NB4 (cell line): ENCODE measurements around the gene CRYM.

Source experiments
- POLR2A ChIP-seq: IDR thresholded peaks from 2 replicates; pipeline ENCODE4 v1.6.1; 2011; ENCODE audit warnings: mild to moderate bottlenecking; ENCODE audit not compliant: insufficient read length; ENCODE audit errors: extremely low read depth
- TF ChIP-seq, protein P1 (sequence below): IDR thresholded peaks from 2 replicates; pipeline ENCODE4 v1.6.1; 2011; ENCODE audit warnings: low read depth, low read length
- TF ChIP-seq, protein P2 (sequence below): IDR thresholded peaks from one replicate; pipeline ENCODE4 v1.5.1; 2012; ENCODE audit warnings: low read depth, low read length

DNA sequence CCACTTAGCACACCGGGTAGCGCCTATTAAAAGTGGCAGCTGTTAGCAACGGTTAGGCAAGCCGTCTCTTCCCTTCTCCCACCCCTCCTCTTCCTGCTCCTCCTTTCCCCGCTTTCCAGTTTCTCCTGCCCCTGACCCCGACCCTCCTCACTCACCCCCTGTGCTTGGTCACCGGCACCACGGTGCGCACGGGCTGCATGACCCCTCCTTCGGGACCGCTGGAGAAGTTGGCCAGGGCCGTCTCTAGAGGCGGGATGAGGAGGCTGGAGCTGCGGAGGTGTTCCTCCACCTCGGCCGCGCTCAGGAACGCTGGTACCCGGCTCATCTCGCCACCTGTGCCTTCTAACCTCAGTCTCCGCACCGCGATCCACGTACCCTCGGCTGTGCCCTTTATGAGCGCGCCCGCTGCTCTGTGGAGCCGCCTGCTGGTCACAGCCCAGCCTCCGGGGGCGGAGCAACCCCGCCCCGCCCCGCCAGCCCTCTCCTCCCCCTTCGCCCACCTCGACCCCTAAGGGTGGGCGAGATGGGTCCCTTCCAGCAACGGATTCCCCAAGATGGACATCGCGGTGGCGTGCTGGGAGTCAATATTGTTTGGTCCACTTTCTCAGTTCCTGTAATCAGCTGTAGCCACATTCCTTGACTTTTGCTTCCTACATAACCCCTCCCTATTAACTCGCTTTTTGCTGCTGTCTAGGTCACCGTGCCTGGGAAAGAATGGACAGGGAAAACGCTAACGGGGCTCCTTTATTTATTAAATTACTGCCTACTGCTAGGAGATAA, at the start of gene CRYM:
- TF ChIP-seq, protein P1, sequence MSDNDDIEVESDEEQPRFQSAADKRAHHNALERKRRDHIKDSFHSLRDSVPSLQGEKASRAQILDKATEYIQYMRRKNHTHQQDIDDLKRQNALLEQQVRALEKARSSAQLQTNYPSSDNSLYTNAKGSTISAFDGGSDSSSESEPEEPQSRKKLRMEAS, result no peak
- TF ChIP-seq, protein P2, sequence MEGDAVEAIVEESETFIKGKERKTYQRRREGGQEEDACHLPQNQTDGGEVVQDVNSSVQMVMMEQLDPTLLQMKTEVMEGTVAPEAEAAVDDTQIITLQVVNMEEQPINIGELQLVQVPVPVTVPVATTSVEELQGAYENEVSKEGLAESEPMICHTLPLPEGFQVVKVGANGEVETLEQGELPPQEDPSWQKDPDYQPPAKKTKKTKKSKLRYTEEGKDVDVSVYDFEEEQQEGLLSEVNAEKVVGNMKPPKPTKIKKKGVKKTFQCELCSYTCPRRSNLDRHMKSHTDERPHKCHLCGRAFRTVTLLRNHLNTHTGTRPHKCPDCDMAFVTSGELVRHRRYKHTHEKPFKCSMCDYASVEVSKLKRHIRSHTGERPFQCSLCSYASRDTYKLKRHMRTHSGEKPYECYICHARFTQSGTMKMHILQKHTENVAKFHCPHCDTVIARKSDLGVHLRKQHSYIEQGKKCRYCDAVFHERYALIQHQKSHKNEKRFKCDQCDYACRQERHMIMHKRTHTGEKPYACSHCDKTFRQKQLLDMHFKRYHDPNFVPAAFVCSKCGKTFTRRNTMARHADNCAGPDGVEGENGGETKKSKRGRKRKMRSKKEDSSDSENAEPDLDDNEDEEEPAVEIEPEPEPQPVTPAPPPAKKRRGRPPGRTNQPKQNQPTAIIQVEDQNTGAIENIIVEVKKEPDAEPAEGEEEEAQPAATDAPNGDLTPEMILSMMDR, result no peak
- no peak for TF ChIP-seq POLR2A
